GM13976 (cell line): ENCODE data around the gene MACROD1.

ENCODE experiments used
- DNase-seq: peaks from one replicate; pipeline ENCODE4 v3.0.0; 2012; ENCODE audit warnings: low spot score
- CTCF ChIP-seq: IDR thresholded peaks from 2 replicates; pipeline ENCODE4 v1.5.1; 2012; ENCODE audit warnings: borderline replicate concordance, mild to moderate bottlenecking; ENCODE audit not compliant: insufficient read depth; ENCODE audit errors: extremely low read depth, missing control alignments, control extremely low read depth
- in situ Hi-C: fragments of 300-500 bp; cut with MboI; formaldehyde crosslinking; loops from one replicate; pipeline ENCODE4 v1.12.0; 2022; ENCODE audit warnings: low sequenced_read_pairs, mixed read lengths, inconsistent platforms; ENCODE audit not compliant: unreplicated experiment

The MACROD1 gene

GRCh38 chr11:64013141-64013896 is 152.6 kb downstream of the MACROD1 start:
- no peak for DNase-seq
- TF ChIP-seq CTCF: no peak
- in situ Hi-C loops: no loop called here

DNA sequence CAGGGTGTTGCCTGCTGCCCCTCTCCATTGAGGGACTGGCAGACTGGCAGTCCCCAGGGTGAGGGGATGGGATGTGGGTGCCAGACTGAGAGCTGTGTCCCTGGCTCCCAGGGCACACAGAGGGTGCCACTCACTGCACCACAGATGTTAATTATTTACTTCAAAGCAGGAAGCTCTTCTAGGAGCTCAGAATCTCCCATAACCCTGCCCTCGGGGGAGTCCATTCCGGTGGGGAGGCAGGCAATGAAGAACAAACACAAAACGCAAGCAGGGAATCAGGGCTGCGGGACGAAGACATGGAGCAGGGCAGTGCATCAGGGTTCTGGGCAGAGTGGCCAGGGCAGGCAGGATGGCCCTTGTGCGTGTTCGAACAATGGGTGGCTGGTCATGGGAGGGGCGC is 154.5 kb downstream of the MACROD1 start:
- in situ Hi-C loops: no loop called here
- DNase-seq: no peak
- TF ChIP-seq CTCF: no peak

GRCh38 chr11:64010783-64011182 is 155.1 kb downstream of the MACROD1 start:
- DNase-seq: no peak
- in situ Hi-C loops: no loop called here
- TF ChIP-seq CTCF: no peak

- DNase-seq: no peak
- no peak for TF ChIP-seq CTCF
- in situ Hi-C loops: no loop called here
Measured at GRCh38 chr11:64009710-64010109, 156.2 kb downstream of the MACROD1 start.

DNA sequence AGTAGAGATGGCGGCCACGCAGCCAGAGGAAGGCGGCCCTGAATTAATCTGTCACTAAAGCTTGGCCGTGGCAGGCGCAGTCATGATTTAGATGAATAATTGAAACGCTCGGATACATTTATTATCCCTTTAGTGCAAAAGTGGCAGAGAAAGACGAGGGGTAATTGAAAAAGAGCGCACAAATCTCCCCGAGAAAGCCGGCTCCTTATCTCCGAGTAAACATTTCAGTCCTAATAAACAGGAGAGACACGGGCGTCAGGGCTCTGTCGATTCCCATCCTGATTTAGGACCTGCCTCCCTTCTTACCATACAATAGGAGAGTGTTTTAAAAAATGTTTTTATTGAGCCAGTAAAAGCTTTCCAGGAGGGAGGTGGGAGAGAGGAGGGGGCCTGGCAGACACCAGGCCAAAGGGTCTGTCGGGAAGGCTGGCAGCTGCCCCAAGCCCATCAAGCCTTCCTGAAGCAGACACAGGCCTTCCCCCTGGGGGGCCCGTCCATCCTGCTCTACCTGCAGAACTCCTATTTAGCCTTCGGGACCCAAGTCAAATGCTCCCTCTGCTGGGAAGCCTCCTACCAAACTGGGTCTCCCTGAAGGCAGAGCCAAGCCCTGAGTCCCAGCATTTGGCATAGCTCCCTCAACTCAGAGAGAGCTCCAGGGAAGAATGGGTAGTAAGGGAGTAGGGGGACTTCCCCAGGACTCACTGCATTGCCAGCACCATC is 156.8 kb downstream of the MACROD1 start:
- TF ChIP-seq CTCF: no peak
- in situ Hi-C loops: no loop called here
- DNase-seq: no peak

DNA sequence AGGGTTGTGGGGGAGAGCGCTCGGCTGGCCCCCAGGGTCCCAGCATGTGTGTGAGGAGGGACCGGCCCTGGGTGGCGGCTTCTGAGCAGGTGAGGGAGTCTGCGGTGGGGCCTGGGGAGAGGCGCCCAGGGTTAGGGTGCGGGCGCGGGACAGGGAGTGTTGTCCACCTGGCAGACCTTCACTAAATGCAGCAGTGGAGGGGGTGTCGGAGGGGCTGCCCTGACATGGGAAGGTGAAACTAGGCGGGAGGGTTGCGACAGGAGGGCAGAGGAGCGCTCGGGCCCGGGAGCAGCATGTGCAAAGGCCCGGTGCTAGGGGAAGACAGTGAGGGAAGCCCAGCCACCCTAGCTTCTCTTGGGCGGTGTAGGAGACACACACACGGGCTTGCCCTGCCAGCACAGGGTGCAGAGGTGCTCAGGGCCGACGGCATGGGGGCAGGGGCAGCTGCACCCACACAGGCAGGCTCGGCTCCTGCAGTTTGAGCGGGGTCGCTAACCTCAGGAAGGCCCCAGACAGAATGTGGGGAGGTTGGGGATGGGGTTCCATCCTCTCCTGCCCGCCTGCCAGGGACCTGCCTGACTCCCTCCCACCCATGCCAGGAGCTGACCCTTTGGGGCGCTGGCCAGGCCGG is 157.5 kb downstream of the MACROD1 start:
- no peak for DNase-seq
- TF ChIP-seq CTCF: no peak
- in situ Hi-C loops: no loop called here
